Measurements from ENCODE around the gene GRAMD1B. TPM values are rescaled to one million over a fixed set of nuclear protein-coding genes. Genes with fewer than 3 reads are reported as not detected.

GRAMD1B gene
- total and polyA plus RNA-seq, 4 donors = 0.29 to 2.6 (median 1.3) TPM

DNA sequence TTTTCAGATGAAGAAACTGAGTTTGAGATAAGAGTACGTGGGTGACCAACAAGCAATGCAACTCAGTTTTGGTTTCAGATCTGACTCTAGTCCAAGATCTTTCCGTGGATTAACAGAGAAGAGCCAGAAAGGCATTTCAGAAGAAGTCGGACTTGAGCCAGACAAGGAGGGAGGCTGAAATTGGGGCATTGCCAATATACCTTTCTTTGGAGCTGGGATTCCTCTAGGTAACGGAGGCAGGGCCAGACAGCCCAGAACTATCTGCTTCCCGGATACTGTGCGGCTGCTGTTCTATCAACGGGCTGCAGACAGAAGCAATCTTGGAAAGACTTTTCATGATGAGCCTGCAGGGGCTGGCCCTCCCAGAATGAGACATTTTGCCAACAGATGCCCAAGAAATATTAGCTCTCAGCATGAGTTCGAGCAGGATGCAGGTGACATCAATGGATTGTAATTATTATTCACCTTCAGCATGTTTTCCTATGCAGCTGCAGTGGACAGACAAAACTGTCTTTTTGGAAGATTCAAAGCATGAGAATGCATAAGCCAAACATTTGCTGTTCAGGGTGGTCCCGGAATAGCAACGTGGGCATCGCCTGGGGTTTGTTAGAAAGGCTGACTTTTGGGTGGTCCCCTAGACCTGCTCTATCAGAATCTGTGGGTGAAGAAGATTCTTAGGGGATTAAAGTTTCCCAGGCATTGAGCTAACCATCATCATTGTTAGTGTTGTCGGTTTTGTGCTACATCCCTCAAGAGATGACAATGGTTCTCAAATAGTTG is 128.7 kb downstream of the GRAMD1B start:
- no peak overlapping the region for H3K27ac ChIP-seq (ENCODE audit: low read depth in 1 of 2, low read length in 2 of 2)
- H3K36me3 ChIP-seq (ENCODE audit: control insufficient read depth in 4 of 4, insufficient read depth in 3 of 4, low read depth in 1 of 4, low read length in 3 of 4) = no peaks in the 10 kb centered on the region
- peaks cover 0 to 9% (median 3%) of the 10 kb centered on the region in 4 donors for H3K4me1 ChIP-seq (ENCODE audit: control insufficient read depth in 4 of 4, insufficient read depth in 4 of 4, low read length in 3 of 4)
- TF ChIP-seq RAD21 (IDR thresholded peaks at IDR 0.05) (no peak), EGR1 (IDR thresholded peaks at IDR 0.05; ENCODE audit: low read depth in 2 of 2) (no peak), HNF4G (IDR thresholded peaks at IDR 0.05) (no peak), YY1 (IDR thresholded peaks at IDR 0.05) (no peak), TAF1 (conservative IDR thresholded peaks at IDR 0.05) (no peak), RXRA (IDR thresholded peaks at IDR 0.05) (no peak), JUND (IDR thresholded peaks at IDR 0.05) (no peak), FOXA2 (IDR thresholded peaks at IDR 0.05) (no peak), FOXA1 (IDR thresholded peaks at IDR 0.05) (no peak), SP1 (IDR thresholded peaks at IDR 0.05) (no peak)
- TF ChIP-seq, protein P1, sequence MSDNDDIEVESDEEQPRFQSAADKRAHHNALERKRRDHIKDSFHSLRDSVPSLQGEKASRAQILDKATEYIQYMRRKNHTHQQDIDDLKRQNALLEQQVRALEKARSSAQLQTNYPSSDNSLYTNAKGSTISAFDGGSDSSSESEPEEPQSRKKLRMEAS (IDR thresholded peaks at IDR 0.05) = no peak
- TF ChIP-seq, protein P2, sequence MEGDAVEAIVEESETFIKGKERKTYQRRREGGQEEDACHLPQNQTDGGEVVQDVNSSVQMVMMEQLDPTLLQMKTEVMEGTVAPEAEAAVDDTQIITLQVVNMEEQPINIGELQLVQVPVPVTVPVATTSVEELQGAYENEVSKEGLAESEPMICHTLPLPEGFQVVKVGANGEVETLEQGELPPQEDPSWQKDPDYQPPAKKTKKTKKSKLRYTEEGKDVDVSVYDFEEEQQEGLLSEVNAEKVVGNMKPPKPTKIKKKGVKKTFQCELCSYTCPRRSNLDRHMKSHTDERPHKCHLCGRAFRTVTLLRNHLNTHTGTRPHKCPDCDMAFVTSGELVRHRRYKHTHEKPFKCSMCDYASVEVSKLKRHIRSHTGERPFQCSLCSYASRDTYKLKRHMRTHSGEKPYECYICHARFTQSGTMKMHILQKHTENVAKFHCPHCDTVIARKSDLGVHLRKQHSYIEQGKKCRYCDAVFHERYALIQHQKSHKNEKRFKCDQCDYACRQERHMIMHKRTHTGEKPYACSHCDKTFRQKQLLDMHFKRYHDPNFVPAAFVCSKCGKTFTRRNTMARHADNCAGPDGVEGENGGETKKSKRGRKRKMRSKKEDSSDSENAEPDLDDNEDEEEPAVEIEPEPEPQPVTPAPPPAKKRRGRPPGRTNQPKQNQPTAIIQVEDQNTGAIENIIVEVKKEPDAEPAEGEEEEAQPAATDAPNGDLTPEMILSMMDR (IDR thresholded peaks at IDR 0.05; ENCODE audit: low read depth, low read length, missing input control) = no peak
- TF ChIP-seq, protein P3, sequence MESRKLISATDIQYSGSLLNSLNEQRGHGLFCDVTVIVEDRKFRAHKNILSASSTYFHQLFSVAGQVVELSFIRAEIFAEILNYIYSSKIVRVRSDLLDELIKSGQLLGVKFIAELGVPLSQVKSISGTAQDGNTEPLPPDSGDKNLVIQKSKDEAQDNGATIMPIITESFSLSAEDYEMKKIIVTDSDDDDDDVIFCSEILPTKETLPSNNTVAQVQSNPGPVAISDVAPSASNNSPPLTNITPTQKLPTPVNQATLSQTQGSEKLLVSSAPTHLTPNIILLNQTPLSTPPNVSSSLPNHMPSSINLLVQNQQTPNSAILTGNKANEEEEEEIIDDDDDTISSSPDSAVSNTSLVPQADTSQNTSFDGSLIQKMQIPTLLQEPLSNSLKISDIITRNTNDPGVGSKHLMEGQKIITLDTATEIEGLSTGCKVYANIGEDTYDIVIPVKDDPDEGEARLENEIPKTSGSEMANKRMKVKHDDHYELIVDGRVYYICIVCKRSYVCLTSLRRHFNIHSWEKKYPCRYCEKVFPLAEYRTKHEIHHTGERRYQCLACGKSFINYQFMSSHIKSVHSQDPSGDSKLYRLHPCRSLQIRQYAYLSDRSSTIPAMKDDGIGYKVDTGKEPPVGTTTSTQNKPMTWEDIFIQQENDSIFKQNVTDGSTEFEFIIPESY (IDR thresholded peaks at IDR 0.05) = no peak
- no peak overlapping the region for H3K9ac ChIP-seq (ENCODE audit: low read depth in 1 of 2, low read length in 2 of 2)
- DNase-seq (ENCODE audit: low spot score) = no peak
- H3K9me3 ChIP-seq (ENCODE audit: control insufficient read depth in 4 of 4, low read length in 3 of 4) = no peaks in the 10 kb centered on the region
- no peak overlapping the region for H3K4me3 ChIP-seq (ENCODE audit: low read depth in 1 of 3, low read length in 3 of 3)
- WGBS = 75% methylated on average over 12 of the region's 12 CpGs
- H3K27me3 ChIP-seq (ENCODE audit: control insufficient read depth in 4 of 4, insufficient read depth in 4 of 4, low read length in 3 of 4) = no peaks in the 10 kb centered on the region

DNA sequence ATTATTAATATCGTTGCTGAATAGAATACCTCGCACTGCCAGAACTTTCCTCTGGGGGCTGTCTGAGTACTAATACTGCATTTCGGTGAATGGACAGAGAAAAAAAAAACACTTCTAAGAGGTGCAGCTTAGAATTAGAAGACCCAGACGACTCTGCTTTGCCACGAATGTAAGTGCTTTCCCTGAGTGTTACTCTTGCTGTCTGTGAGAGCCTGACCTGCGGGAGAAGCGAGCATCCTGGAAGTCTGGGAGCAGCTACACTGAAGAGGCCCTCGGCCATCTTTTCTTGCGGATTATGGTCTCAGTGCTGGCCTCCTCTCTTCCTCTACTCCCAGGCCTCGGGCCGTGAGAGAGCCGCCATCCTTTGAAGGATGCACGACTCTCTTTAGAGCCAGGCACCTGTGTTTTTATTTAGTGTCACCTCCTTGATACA is 129.5 kb downstream of the GRAMD1B start:
- no peak overlapping the region for H3K4me3 ChIP-seq (ENCODE audit: low read depth in 1 of 3, low read length in 3 of 3)
- H3K9me3 ChIP-seq (ENCODE audit: control insufficient read depth in 4 of 4, low read length in 3 of 4) = no peaks in the 10 kb centered on the region
- WGBS = 45% methylated on average over 13 of the region's 13 CpGs
- H3K36me3 ChIP-seq (ENCODE audit: control insufficient read depth in 4 of 4, insufficient read depth in 3 of 4, low read depth in 1 of 4, low read length in 3 of 4) = no peaks in the 10 kb centered on the region
- no peak for TF ChIP-seq YY1 (IDR thresholded peaks at IDR 0.05)
- no peak for TF ChIP-seq FOXA2 (IDR thresholded peaks at IDR 0.05)
- TF ChIP-seq NR2F2 (IDR thresholded peaks at IDR 0.05) = no peak
- no peak for TF ChIP-seq RXRA (IDR thresholded peaks at IDR 0.05)
- no peak for TF ChIP-seq GABPA (IDR thresholded peaks at IDR 0.05 in 1 of 2, conservative IDR thresholded peaks at IDR 0.05 in 1 of 2)
- TF ChIP-seq EGR1 (IDR thresholded peaks at IDR 0.05; ENCODE audit: low read depth in 2 of 2) = no peak
- TF ChIP-seq TAF1 (conservative IDR thresholded peaks at IDR 0.05) = no peak
- no peaks in the 10 kb centered on the region for H3K27me3 ChIP-seq (ENCODE audit: control insufficient read depth in 4 of 4, insufficient read depth in 4 of 4, low read length in 3 of 4)
- H3K27ac ChIP-seq (ENCODE audit: low read depth in 1 of 2, low read length in 2 of 2) = no peak overlapping the region
- H3K9ac ChIP-seq (ENCODE audit: low read depth in 1 of 2, low read length in 2 of 2) = no peak overlapping the region
- no peak for DNase-seq (ENCODE audit: low spot score)
- peaks cover 0 to 9% (median 3%) of the 10 kb centered on the region in 4 donors for H3K4me1 ChIP-seq (ENCODE audit: control insufficient read depth in 4 of 4, insufficient read depth in 4 of 4, low read length in 3 of 4)

All from liver (tissue), 9 donors.